GM19397 (cell line): ENCODE data around the gene SLC2A14.
"Not testable (repeated sequence)": the region's sequence is repeated elsewhere in the genome, so short reads cannot be mapped to it uniquely, and the experiment has no call there.

Source experiments
- ATAC-seq: cut with Tn5 transposase; IDR thresholded peaks from one replicate; pipeline ENCODE4 v1.9.1; 2021; ENCODE audit warnings: mild to moderate bottlenecking, moderate library complexity; ENCODE audit not compliant: unreplicated experiment

Gene SLC2A14

GRCh38 chr12:7835116-7835515, 37.6 kb downstream of the SLC2A14 start:
- ATAC-seq: no peak

- no peak for ATAC-seq
These were observed 38.0 kb downstream of the SLC2A14 start for GRCh38 chr12:7834701-7835100.

- ATAC-seq: no peak
These were observed 38.9 kb downstream of the SLC2A14 start for GRCh38 chr12:7833831-7834230.

GRCh38 chr12:7833201-7833600, 39.5 kb downstream of the SLC2A14 start:
- ATAC-seq: not testable (repeated sequence)

GRCh38 chr12:7832059-7832696, 40.5 kb downstream of the SLC2A14 start:
- no peak for ATAC-seq

- ATAC-seq: not testable (repeated sequence)
These were observed 43.0 kb downstream of the SLC2A14 start for GRCh38 chr12:7829737-7830136.

GRCh38 chr12:7825754-7826153, 47.0 kb downstream of the SLC2A14 start:
- ATAC-seq: not testable (repeated sequence)

GRCh38 chr12:7806863-7807487, 65.7 kb downstream of the SLC2A14 start:
- no peak for ATAC-seq

GRCh38 chr12:7806319-7806718, 66.4 kb downstream of the SLC2A14 start:
- not testable (repeated sequence) for ATAC-seq

- no peak for ATAC-seq
These were observed 71.3 kb downstream of the SLC2A14 start for GRCh38 chr12:7801460-7801859.

GRCh38 chr12:7798750-7799308, 73.9 kb downstream of the SLC2A14 start:
- not testable (repeated sequence) for ATAC-seq

- ATAC-seq: no peak
These were observed 74.9 kb downstream of the SLC2A14 start for GRCh38 chr12:7797698-7798398.

- not testable (repeated sequence) for ATAC-seq
These were observed 75.4 kb downstream of the SLC2A14 start for GRCh38 chr12:7797269-7797668.

GRCh38 chr12:7793211-7793610, 79.5 kb downstream of the SLC2A14 start:
- no peak for ATAC-seq

- not testable (repeated sequence) for ATAC-seq
These were observed 83.7 kb downstream of the SLC2A14 start, which contains the start of gene NANOG for GRCh38 chr12:7788884-7789528. NANOG (plus strand) TSS chr12:7789402; CDS start chr12:7789615, 213 bp downstream.

GRCh38 chr12:7788294-7788660, 84.4 kb downstream of the SLC2A14 start:
- ATAC-seq: no peak

- ATAC-seq: no peak
These were observed 85.0 kb downstream of the SLC2A14 start for GRCh38 chr12:7787574-7788293.

GRCh38 chr12:7784701-7785100, 88.0 kb downstream of the SLC2A14 start:
- no peak for ATAC-seq

- ATAC-seq: not testable (repeated sequence)
These were observed 89.3 kb downstream of the SLC2A14 start for GRCh38 chr12:7783433-7783832.

- no peak for ATAC-seq
These were observed 90.7 kb downstream of the SLC2A14 start for GRCh38 chr12:7782055-7782454.
